ENCODE measurements around the gene CDKAL1. TPM values are rescaled to one million over a fixed set of nuclear protein-coding genes. Genes with fewer than 3 reads are reported as not detected.
A peak's percentile ranks its signal among the peaks of the same experiment; 100 is the strongest.
"Not testable (repeated sequence)": the region's sequence is repeated elsewhere in the genome, so short reads cannot be mapped to it uniquely, and the experiment has no call there.

Gene CDKAL1
- total and polyA plus RNA-seq, 8 donors: 13.6 to 20.7 (median 17.5) TPM

GRCh38 chr6:20919677-20920385, 385.6 kb downstream of the CDKAL1 start:
- Histone ChIP-seq H3K36me3 (no peaks in the 10 kb centered on the region), H3K9me3 (peaks cover 0 to 7% of the 10 kb centered on the region in 2 donors), H3K4me1 (no peaks in the 10 kb centered on the region), H3K4me3 (no peak overlapping the region), H3K27ac (no peak overlapping the region), H3K27me3 (no peaks in the 10 kb centered on the region)
- no peak for TF ChIP-seq CTCF (IDR thresholded peaks at IDR 0.05)
- DNase-seq (no peak), ATAC-seq (no peak)
- intact Hi-C loops (cut with DNase I): no loop called here

- intact Hi-C loops (cut with DNase I): no loop called here
- no peaks in the 10 kb centered on the region for H3K4me1 ChIP-seq
- no peak for ATAC-seq
- H3K27ac ChIP-seq: no peak overlapping the region
- peak in 1 of 4 donors; percentile 56 for DNase-seq
- H3K9me3 ChIP-seq: no peaks in the 10 kb centered on the region
- no peak for TF ChIP-seq CTCF (IDR thresholded peaks at IDR 0.05)
- no peaks in the 10 kb centered on the region for H3K36me3 ChIP-seq
- H3K4me3 ChIP-seq: no peak overlapping the region
- no peaks in the 10 kb centered on the region for H3K27me3 ChIP-seq
Measured at GRCh38 chr6:20921578-20921977, 387.3 kb downstream of the CDKAL1 start.

GRCh38 chr6:20922743-20923142, 388.5 kb downstream of the CDKAL1 start:
- intact Hi-C loops (cut with DNase I): no loop called here
- DNase-seq: no peak
- ATAC-seq: no peak
- no peaks in the 10 kb centered on the region for H3K9me3 ChIP-seq
- no peaks in the 10 kb centered on the region for H3K36me3 ChIP-seq
- TF ChIP-seq CTCF (IDR thresholded peaks at IDR 0.05): no peak
- no peak overlapping the region for H3K27ac ChIP-seq
- H3K4me3 ChIP-seq: no peak overlapping the region
- H3K27me3 ChIP-seq: no peaks in the 10 kb centered on the region
- no peaks in the 10 kb centered on the region for H3K4me1 ChIP-seq

GRCh38 chr6:20924094-20924493, 389.8 kb downstream of the CDKAL1 start:
- intact Hi-C loops (cut with DNase I); H3K4me3 ChIP-seq: not testable (repeated sequence)

GRCh38 chr6:20924911-20925543, 390.8 kb downstream of the CDKAL1 start:
- intact Hi-C loops (cut with DNase I): no loop called here
- Histone ChIP-seq H3K4me3 (no peak overlapping the region), H3K4me1 (no peaks in the 10 kb centered on the region), H3K27me3 (no peaks in the 10 kb centered on the region), H3K27ac (no peak overlapping the region), H3K9me3 (no peaks in the 10 kb centered on the region), H3K36me3 (no peaks in the 10 kb centered on the region)
- no peak for TF ChIP-seq CTCF (IDR thresholded peaks at IDR 0.05)
- no peak for DNase-seq
- no peak for ATAC-seq

More at GRCh38 chr6:20924094-20924493, 389.8 kb downstream of the CDKAL1 start:
- H3K36me3 ChIP-seq, H3K4me1 ChIP-seq, H3K9me3 ChIP-seq, DNase-seq, H3K27me3 ChIP-seq, ATAC-seq, H3K27ac ChIP-seq: not testable (repeated sequence)
